ENCODE data around the gene TMTC1. TPM values are rescaled to one million over a fixed set of nuclear protein-coding genes. Genes with fewer than 3 reads are reported as not detected.

The TMTC1 gene
- polyA plus RNA-seq, 1 donor (not counting 4 experiments of a cell fraction or from before 2014, with no cell fraction given): 3.7 TPM

- Histone ChIP-seq H3K4me1 (ENCODE audit: control insufficient read depth, extremely low read depth, insufficient read depth, low read length) (peaks cover 3% of the 10 kb centered on the region), H3K79me2 (ENCODE audit: control insufficient read depth, insufficient read depth, low read length) (no peaks in the 10 kb centered on the region), H2AFZ (ENCODE audit: control insufficient read depth, low read length) (no peak overlapping the region), H3K9me3 (ENCODE audit: control insufficient read depth, low read depth, low read length) (no peaks in the 10 kb centered on the region), H4K20me1 (ENCODE audit: control insufficient read depth, extremely low read depth, insufficient read depth, low read length) (no peaks in the 10 kb centered on the region), H3K27ac (ENCODE audit: control insufficient read depth, insufficient read depth, low read length) (no peak overlapping the region), H3K9ac (ENCODE audit: control insufficient read depth, extremely low read depth, insufficient read depth, low read length) (no peak overlapping the region), H3K36me3 (ENCODE audit: control insufficient read depth in 2 of 2, extremely low read depth in 1 of 2, insufficient read depth in 2 of 2, low read length in 2 of 2) (no peaks in the 10 kb centered on the region), H3K4me3 (ENCODE audit: control insufficient read depth in 2 of 3, extremely low read depth in 1 of 3, insufficient read depth in 2 of 3, low read depth in 1 of 3, low read length in 3 of 3) (no peak overlapping the region), H3K9me1 (ENCODE audit: control insufficient read depth, extremely low read depth, insufficient read depth, low read length) (no peaks in the 10 kb centered on the region), H3K4me2 (ENCODE audit: control insufficient read depth, extremely low read depth, insufficient read depth, low read depth, low read length) (no peak overlapping the region), H3K27me3 (ENCODE audit: control insufficient read depth, extremely low read depth, insufficient read depth, low read length) (peaks cover 22% of the 10 kb centered on the region)
- no peak for TF ChIP-seq EZH2 (IDR thresholded peaks at IDR 0.05; ENCODE audit: low read length)
- no peak for TF ChIP-seq CTCF (optimal IDR thresholded peaks at IDR 0.05 in 1 of 3, IDR thresholded peaks at IDR 0.05 in 1 of 3, conservative IDR thresholded peaks at IDR 0.05 in 1 of 3; ENCODE audit: extremely low read depth in 1 of 3, insufficient read depth in 2 of 3, low read length in 3 of 3)
- dilution Hi-C loops (cut with MboI; ENCODE audit: extremely low pct_ligation_motif_present, low sequenced_read_pairs): no loop called here
- DNase-seq (ENCODE audit: low read depth, low spot score) (no peak), FAIRE-seq (no peak)
These were observed 2.6 kb downstream of the TMTC1 start for GRCh38 chr12:29781188-29781587.

GRCh38 chr12:29780084-29780483, 3.7 kb downstream of the TMTC1 start:
- no peaks in the 10 kb centered on the region for H3K79me2 ChIP-seq (ENCODE audit: control insufficient read depth, insufficient read depth, low read length)
- no peak overlapping the region for H3K4me3 ChIP-seq (ENCODE audit: control insufficient read depth in 2 of 3, extremely low read depth in 1 of 3, insufficient read depth in 2 of 3, low read depth in 1 of 3, low read length in 3 of 3)

More at GRCh38 chr12:29780084-29780483, 3.7 kb downstream of the TMTC1 start:
- H3K4me2 ChIP-seq (ENCODE audit: control insufficient read depth, extremely low read depth, insufficient read depth, low read depth, low read length): no peak overlapping the region
- peaks cover 15% of the 10 kb centered on the region for H3K27me3 ChIP-seq (ENCODE audit: control insufficient read depth, extremely low read depth, insufficient read depth, low read length)
- no peaks in the 10 kb centered on the region for H4K20me1 ChIP-seq (ENCODE audit: control insufficient read depth, extremely low read depth, insufficient read depth, low read length)
- peaks cover 3% of the 10 kb centered on the region for H3K4me1 ChIP-seq (ENCODE audit: control insufficient read depth, extremely low read depth, insufficient read depth, low read length)
- DNase-seq (ENCODE audit: low read depth, low spot score) (no peak), FAIRE-seq (no peak)
- H2AFZ ChIP-seq (ENCODE audit: control insufficient read depth, low read length): no peak overlapping the region
- no peak overlapping the region for H3K9ac ChIP-seq (ENCODE audit: control insufficient read depth, extremely low read depth, insufficient read depth, low read length)
- H3K36me3 ChIP-seq (ENCODE audit: control insufficient read depth in 2 of 2, extremely low read depth in 1 of 2, insufficient read depth in 2 of 2, low read length in 2 of 2): no peaks in the 10 kb centered on the region
- no peak for TF ChIP-seq EZH2 (IDR thresholded peaks at IDR 0.05; ENCODE audit: low read length)
- no peak for TF ChIP-seq CTCF (optimal IDR thresholded peaks at IDR 0.05 in 1 of 3, IDR thresholded peaks at IDR 0.05 in 1 of 3, conservative IDR thresholded peaks at IDR 0.05 in 1 of 3; ENCODE audit: extremely low read depth in 1 of 3, insufficient read depth in 2 of 3, low read length in 3 of 3)
- H3K9me1 ChIP-seq (ENCODE audit: control insufficient read depth, extremely low read depth, insufficient read depth, low read length): no peaks in the 10 kb centered on the region
- dilution Hi-C loops (cut with MboI; ENCODE audit: extremely low pct_ligation_motif_present, low sequenced_read_pairs): no loop called here
- peaks cover 2% of the 10 kb centered on the region for H3K9me3 ChIP-seq (ENCODE audit: control insufficient read depth, low read depth, low read length)
- H3K27ac ChIP-seq (ENCODE audit: control insufficient read depth, insufficient read depth, low read length): no peak overlapping the region
